Skeletal muscle tissue (tissue), 4 donors: Measurements from ENCODE around the gene DSCAML1. TPM values are rescaled to one million over a fixed set of nuclear protein-coding genes. Genes with fewer than 3 reads are reported as not detected.

Experiments used
- H3K27ac ChIP-seq: one replicate; pipeline ENCODE4 v1.7.0; 2013; ENCODE audit warnings: mild to moderate bottlenecking, low read depth, low read length, inconsistent platforms
- H3K27me3 ChIP-seq, 3 donors: one replicate each; pipeline ENCODE4 v1.7.0; 2013; ENCODE audit warnings: low read length in 3 of 3; ENCODE audit not compliant: control insufficient read depth in 3 of 3, insufficient read depth in 3 of 3
- H3K36me3 ChIP-seq, 3 donors: one replicate each; pipeline ENCODE4 v1.7.0; 2013; ENCODE audit warnings: low read length in 3 of 3; ENCODE audit not compliant: control insufficient read depth in 3 of 3, insufficient read depth in 3 of 3
- H3K4me1 ChIP-seq, 3 donors: one replicate each; pipeline ENCODE4 v1.7.0; 2013; ENCODE audit warnings: low read length in 3 of 3, mild to moderate bottlenecking in 3 of 3; ENCODE audit not compliant: control insufficient read depth in 3 of 3, insufficient read depth in 3 of 3
- H3K4me3 ChIP-seq, 3 donors: one replicate each; pipeline ENCODE4 v1.7.0; 2013; ENCODE audit warnings: low read length in 3 of 3
- H3K9ac ChIP-seq, 3 donors: one replicate each; pipeline ENCODE4 v1.7.0; 2013; ENCODE audit warnings: low read length in 3 of 3, mild to moderate bottlenecking in 3 of 3, moderate library complexity in 2 of 3, low read depth in 1 of 3
- H3K9me3 ChIP-seq, 3 donors: one replicate each; pipeline ENCODE4 v1.7.0; 2013; ENCODE audit warnings: low read length in 3 of 3; ENCODE audit not compliant: control insufficient read depth in 3 of 3
- total RNA-seq: library from RNA; depleted of rRNA; stranded (reverse); fragments of >200 nt; gene quantifications from one replicate; pipeline ENCODE4 v1.2.3, GENCODE V29; 2014
- donor health status: Osteomylitis.

Gene DSCAML1
- total RNA-seq, 1 donor from 2014 or later, result 0.52 TPM

GRCh38 chr11:117748771-117749540, 48.1 kb downstream of the DSCAML1 start:
- Histone ChIP-seq H3K4me3 (no peak overlapping the region), H3K9ac (no peak overlapping the region), H3K9me3 (no peaks in the 10 kb centered on the region), H3K36me3 (no peaks in the 10 kb centered on the region), H3K27me3 (peaks cover 0 to 5% (median 2%) of the 10 kb centered on the region in 3 donors), H3K27ac (no peak overlapping the region), H3K4me1 (no peaks in the 10 kb centered on the region)

DNA sequence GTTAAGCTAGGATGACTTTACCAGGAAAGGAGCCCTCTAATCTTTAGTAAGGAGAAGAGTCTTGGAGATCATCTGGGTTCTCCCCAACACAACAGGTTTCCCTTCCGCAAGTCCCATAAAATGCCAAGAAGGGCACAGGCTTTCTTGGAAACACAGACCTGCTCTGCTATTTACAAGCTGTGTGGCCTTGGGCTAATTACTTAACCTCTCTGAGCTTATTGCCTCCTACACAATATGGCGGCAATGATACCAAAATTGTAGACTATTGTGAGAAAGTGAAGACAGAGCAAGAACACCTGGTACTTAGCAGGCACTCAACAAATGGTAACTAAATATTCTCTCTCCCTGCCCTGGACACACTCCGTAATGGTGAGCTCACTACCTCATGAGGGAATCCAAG, 49.1 kb downstream of the DSCAML1 start:
- Histone ChIP-seq H3K9ac (no peak overlapping the region), H3K4me3 (no peak overlapping the region), H3K27ac (no peak overlapping the region), H3K4me1 (no peaks in the 10 kb centered on the region), H3K27me3 (peaks cover 0 to 8% (median 5%) of the 10 kb centered on the region in 3 donors), H3K9me3 (no peaks in the 10 kb centered on the region), H3K36me3 (no peaks in the 10 kb centered on the region)

DNA sequence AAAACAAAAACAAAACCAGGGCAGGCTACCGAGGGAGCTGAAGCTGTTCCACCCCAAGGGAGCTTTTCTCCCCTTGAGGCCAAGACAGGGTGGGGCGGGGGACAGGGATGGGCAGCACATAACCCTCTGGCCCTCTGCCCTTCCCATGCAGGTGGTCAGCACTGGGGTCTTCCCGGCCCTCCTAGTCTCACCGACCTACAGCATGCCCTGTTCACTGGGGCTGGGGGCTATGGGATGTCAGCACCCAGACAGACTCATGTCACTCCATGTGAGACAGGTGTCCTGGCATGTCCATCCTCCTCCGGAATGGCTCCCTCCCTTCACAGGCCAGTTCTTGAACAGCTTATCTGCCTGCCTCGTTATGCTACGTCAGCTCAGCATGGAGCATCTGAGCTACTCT, 51.7 kb downstream of the DSCAML1 start:
- Histone ChIP-seq H3K4me1 (no peaks in the 10 kb centered on the region), H3K27ac (no peak overlapping the region), H3K9me3 (peaks cover 0 to 9% (median 0%) of the 10 kb centered on the region in 3 donors), H3K9ac (no peak overlapping the region), H3K36me3 (no peaks in the 10 kb centered on the region), H3K4me3 (no peak overlapping the region), H3K27me3 (peaks cover 0 to 28% (median 9%) of the 10 kb centered on the region in 3 donors)

DNA sequence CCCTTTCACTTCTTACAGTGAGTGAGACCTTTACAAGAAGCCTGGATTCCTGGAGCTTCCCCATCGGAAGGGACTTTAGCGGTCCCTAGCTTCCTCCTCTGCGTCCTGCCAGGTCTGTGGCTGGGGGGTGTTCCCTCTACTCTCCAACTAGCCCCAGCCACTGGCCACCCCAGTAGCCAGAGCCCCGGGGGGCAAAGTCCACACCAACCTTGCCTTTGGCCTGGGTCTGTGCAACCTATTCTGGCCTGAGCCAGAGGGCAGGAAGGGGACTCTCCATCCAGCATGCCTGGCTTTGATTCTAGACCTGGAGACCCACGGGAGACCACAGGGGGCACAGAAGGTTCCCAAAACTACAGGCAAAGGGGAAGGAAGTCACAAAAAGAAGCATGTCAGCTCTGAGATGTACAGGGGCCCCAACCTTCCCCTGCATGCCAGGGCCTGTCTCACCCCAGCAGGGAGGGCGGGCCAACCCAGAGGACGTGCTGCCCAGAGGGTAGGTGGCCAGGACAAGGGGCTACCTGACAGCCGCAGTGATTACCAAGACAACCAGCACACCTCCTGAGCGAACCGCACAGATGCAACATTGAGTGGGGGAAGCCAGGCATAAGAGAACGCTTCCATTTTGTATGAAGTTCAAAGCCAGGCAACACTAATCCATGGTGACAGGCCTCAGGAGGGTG, 52.4 kb downstream of the DSCAML1 start:
- no peak overlapping the region for H3K4me3 ChIP-seq
- H3K9me3 ChIP-seq, result peaks cover 0 to 9% (median 0%) of the 10 kb centered on the region in 3 donors
- peaks cover 0 to 33% (median 10%) of the 10 kb centered on the region in 3 donors for H3K27me3 ChIP-seq
- H3K36me3 ChIP-seq, result no peaks in the 10 kb centered on the region
- H3K4me1 ChIP-seq, result no peaks in the 10 kb centered on the region
- no peak overlapping the region for H3K27ac ChIP-seq
- H3K9ac ChIP-seq, result no peak overlapping the region

GRCh38 chr11:117743121-117743815, 53.7 kb downstream of the DSCAML1 start:
- no peak overlapping the region for H3K9ac ChIP-seq

GRCh38 chr11:117738246-117738957, 58.6 kb downstream of the DSCAML1 start:
- Histone ChIP-seq H3K9me3 (peaks cover 0 to 9% (median 0%) of the 10 kb centered on the region in 3 donors), H3K27ac (no peak overlapping the region)

More at GRCh38 chr11:117743121-117743815, 53.7 kb downstream of the DSCAML1 start:
- H3K27ac ChIP-seq, result no peak overlapping the region
- peaks cover 0 to 9% (median 0%) of the 10 kb centered on the region in 3 donors for H3K9me3 ChIP-seq
- H3K4me3 ChIP-seq, result no peak overlapping the region
- peaks cover 3 to 39% (median 13%) of the 10 kb centered on the region in 3 donors for H3K27me3 ChIP-seq
- no peaks in the 10 kb centered on the region for H3K4me1 ChIP-seq
- no peaks in the 10 kb centered on the region for H3K36me3 ChIP-seq

DNA sequence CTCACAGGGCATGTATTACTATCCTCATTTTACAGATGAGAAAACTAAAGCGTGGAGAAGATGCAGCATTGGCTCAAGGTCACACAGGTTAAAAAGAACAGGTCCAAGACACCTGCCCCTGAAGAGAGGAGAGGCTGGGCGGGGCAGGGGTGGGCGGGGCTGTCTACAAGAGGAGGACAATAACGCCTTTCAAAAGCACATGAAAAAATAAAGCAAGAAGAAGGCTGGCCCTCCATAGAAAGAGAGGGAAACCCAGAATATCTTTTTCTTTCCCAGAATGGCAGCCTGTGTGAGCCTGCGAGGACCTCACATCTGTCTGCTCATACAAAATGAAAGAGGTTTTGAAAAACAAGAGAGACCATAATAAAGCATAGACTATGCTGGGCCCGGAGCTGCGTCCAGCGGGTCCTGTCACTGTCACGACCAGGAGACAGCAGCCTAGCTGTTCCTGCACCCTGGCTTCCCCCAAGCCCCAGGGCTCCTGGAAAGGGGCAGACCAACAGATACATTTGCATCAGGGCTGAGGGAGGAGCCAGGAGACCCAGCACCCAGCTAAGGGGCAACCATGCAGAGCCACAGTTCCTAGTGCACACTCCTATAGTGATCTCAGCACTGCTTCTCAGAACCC, 61.6 kb downstream of the DSCAML1 start:
- no peaks in the 10 kb centered on the region for H3K36me3 ChIP-seq
- H3K9me3 ChIP-seq, result peaks cover 0 to under 1% (median 0%) of the 10 kb centered on the region in 3 donors
- peaks cover 3 to 13% (median 7%) of the 10 kb centered on the region in 3 donors for H3K27me3 ChIP-seq
- H3K4me3 ChIP-seq, result no peak overlapping the region
- H3K9ac ChIP-seq, result no peak overlapping the region
- H3K27ac ChIP-seq, result no peak overlapping the region
- H3K4me1 ChIP-seq, result no peaks in the 10 kb centered on the region

More at GRCh38 chr11:117738246-117738957, 58.6 kb downstream of the DSCAML1 start:
- no peaks in the 10 kb centered on the region for H3K4me1 ChIP-seq
- no peak overlapping the region for H3K4me3 ChIP-seq
- H3K36me3 ChIP-seq, result no peaks in the 10 kb centered on the region
- H3K9ac ChIP-seq, result no peak overlapping the region
- peaks cover 3 to 36% (median 11%) of the 10 kb centered on the region in 3 donors for H3K27me3 ChIP-seq

DNA sequence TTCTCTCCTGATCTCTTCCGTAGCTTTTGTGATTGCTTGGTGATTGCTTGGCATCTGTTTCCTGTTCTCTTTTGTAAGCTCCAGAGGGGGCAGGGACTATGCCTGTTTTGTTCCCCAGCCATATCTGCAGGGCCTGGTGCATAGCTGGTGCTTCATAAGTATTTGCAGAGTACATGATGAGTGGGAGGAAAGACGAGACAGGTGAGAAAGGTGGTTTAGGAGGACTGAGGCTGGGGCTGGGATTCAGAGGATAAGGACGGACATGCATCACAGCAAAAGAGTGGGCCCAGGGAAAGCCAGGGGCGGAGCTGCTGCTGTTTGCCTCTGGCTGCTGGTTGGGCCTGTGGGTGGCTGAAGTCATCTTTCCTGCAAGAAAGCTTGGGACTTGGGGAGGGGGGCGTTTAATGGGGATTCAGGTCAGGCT, 62.4 kb downstream of the DSCAML1 start:
- no peak overlapping the region for H3K27ac ChIP-seq
- H3K4me3 ChIP-seq, result no peak overlapping the region
- no peaks in the 10 kb centered on the region for H3K4me1 ChIP-seq
- no peaks in the 10 kb centered on the region for H3K9me3 ChIP-seq
- H3K27me3 ChIP-seq, result peaks cover 3 to 6% (median 6%) of the 10 kb centered on the region in 3 donors
- no peaks in the 10 kb centered on the region for H3K36me3 ChIP-seq
- no peak overlapping the region for H3K9ac ChIP-seq

GRCh38 chr11:117733316-117733715, 63.7 kb downstream of the DSCAML1 start:
- Histone ChIP-seq H3K36me3 (no peaks in the 10 kb centered on the region), H3K27ac (no peak overlapping the region), H3K9ac (no peak overlapping the region), H3K9me3 (no peaks in the 10 kb centered on the region), H3K4me1 (no peaks in the 10 kb centered on the region), H3K4me3 (no peak overlapping the region), H3K27me3 (peaks cover 0 to 3% (median under 1%) of the 10 kb centered on the region in 3 donors)
